Activated T-cell treated with anti-CD3 and anti-CD28 coated beads, Interleukin-2, amount 50 U/mL, for 4 hours (primary cell): Measurements from ENCODE around the gene AIG1. TPM values are rescaled to one million over a fixed set of nuclear protein-coding genes. Genes with fewer than 3 reads are reported as not detected.

Experiments
- ATAC-seq, 2 donors: fragments of 200-7000 bp; cut with Tn5 transposase; one replicate each; pipeline ENCODE4 v1.10.0; 2021
- DNase-seq: peaks from one replicate; pipeline ENCODE4 v3.0.0-alpha.2; 2020
- H3K27me3 Mint-ChIP-seq: one replicate; pipeline ENCODE4 v1.8.0; 2021; ENCODE audit warnings: low read depth, mixed read lengths
- H3K36me3 Mint-ChIP-seq: one replicate; pipeline ENCODE4 v1.8.0; 2022; ENCODE audit warnings: mixed read lengths; ENCODE audit not compliant: insufficient read depth
- H3K4me1 Mint-ChIP-seq: one replicate; pipeline ENCODE4 v1.8.0; 2021; ENCODE audit warnings: low read depth, mixed read lengths
- H3K4me3 Mint-ChIP-seq: one replicate; pipeline ENCODE4 v1.8.0; 2021; ENCODE audit warnings: mild to moderate bottlenecking, moderate library complexity, mixed read lengths
- H3K9me3 Mint-ChIP-seq: one replicate; pipeline ENCODE4 v1.8.0; 2021; ENCODE audit warnings: mixed read lengths
- total RNA-seq, 3 donors: library from RNA; stranded (reverse); gene quantifications; one replicate each; pipeline ENCODE4 v1.2.1, GENCODE V29; 2021

AIG1 gene
- total RNA-seq, 3 donors from 2014 or later: 3.9 to 7.6 (median 5.5) TPM

DNA sequence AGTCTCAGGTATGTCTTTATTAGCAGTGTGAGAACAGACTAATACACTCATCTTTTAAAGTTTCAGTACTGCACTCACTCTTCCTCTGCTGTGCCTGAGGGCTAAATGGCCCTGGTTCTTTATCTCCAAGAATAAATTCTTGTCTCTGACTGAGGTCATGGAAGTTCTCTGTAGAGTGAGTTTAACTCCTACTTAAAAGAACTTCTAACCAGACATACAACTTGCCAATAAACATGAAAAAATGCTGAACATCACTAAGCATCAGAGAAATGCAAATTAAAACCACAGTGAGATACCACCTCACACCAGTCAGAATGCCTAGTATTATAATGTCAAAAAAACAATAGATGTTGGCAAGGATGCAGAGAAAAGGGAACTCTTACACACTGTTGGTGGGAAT lies 316.2 kb downstream of the AIG1 start:
- H3K27me3 Mint-ChIP-seq: peaks cover 4% of the 10 kb centered on the region
- H3K4me1 Mint-ChIP-seq: no peaks in the 10 kb centered on the region
- H3K9me3 Mint-ChIP-seq: no peaks in the 10 kb centered on the region
- ATAC-seq (no peak), DNase-seq (no peak)
- H3K4me3 Mint-ChIP-seq: no peak overlapping the region
- no peaks in the 10 kb centered on the region for H3K36me3 Mint-ChIP-seq

DNA sequence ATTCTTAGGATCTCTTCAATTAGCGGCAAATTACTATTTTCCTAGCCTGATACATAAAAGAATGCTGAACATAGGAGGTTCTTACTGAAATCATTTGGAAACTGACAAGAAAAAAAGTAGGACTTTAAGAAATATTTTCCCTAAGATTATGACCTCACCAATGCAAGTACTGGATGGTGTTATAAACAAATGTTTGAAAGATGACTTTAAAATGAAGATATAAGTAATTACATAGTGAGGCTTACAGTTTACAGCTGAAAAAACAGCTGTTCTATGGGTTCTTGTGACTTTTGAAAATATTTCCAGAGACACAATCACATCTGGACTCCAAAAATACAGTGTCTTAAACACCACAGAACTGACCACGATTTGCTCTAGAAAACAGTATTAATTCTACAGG lies 324.9 kb downstream of the AIG1 start:
- Mint-ChIP-seq H3K4me1 (no peaks in the 10 kb centered on the region), H3K27me3 (no peaks in the 10 kb centered on the region), H3K9me3 (no peaks in the 10 kb centered on the region), H3K36me3 (no peaks in the 10 kb centered on the region), H3K4me3 (no peak overlapping the region)
- no peak for ATAC-seq
- no peak for DNase-seq

DNA sequence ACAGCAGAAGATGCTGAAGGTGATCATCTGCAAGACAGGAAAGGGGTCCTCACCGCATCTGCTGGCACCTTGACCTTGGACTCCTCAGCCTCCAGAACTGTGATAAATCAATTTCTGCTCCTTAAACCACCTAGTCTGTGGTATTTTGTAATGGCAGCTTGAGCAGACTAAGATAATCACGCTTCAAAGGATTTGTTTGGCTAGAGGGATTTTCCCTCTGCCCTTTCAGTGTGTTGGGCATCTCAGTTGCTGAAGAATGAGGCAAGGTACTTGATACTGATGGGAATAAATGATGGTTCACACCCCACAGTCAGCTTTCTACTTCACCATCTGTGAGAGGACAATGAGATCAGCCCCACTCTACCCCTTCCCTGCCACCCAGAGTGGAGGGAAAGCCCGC lies 329.6 kb downstream of the AIG1 start:
- no peak for ATAC-seq
- H3K36me3 Mint-ChIP-seq: no peaks in the 10 kb centered on the region

More for the DNA sequence above, 329.6 kb downstream of the AIG1 start:
- H3K4me1 Mint-ChIP-seq: no peaks in the 10 kb centered on the region
- H3K9me3 Mint-ChIP-seq: no peaks in the 10 kb centered on the region
- H3K4me3 Mint-ChIP-seq: no peak overlapping the region
- H3K27me3 Mint-ChIP-seq: no peaks in the 10 kb centered on the region
- DNase-seq: no peak

Other genes with a start within 250 kb of the AIG1 start
- gene HIVEP2, start 115.7 kb upstream of the AIG1 start, total RNA-seq: 10 to 100 TPM; 34.9 to 40.9 (median 36.3) TPM